Femur (tissue), 1 donor: Measurements from ENCODE around the gene EGFL8.
"Not testable (repeated sequence)": the region's sequence is repeated elsewhere in the genome, so short reads cannot be mapped to it uniquely, and the experiment has no call there.

Experiments used
- DNase-seq: peaks from one replicate; pipeline ENCODE4 v3.0.0-alpha.2; 2017

The EGFL8 gene

DNA sequence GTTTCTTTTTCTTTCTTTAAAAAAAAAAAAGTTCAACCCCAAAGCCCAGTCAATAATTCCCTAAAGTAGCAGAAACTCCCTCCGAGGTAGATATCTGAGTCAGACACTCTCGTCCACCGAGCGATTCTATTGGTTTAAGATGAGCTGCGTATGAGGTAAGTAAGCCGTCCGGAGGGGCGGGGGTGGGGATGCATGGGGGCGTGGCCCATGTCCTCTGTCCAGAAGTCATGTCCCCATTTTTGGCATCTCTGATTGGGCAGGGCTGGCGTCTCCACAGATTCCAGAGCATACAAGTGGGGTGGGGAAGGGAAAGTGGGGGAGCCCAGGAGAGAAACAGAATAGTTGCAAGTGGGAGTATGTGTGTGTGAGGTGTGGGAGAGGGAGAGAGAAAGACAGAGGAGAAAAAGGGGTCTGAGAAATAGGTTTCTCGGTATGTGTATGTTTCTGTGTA lies 21.3 kb downstream of the EGFL8 start:
- peak; percentile 82 for DNase-seq

DNA sequence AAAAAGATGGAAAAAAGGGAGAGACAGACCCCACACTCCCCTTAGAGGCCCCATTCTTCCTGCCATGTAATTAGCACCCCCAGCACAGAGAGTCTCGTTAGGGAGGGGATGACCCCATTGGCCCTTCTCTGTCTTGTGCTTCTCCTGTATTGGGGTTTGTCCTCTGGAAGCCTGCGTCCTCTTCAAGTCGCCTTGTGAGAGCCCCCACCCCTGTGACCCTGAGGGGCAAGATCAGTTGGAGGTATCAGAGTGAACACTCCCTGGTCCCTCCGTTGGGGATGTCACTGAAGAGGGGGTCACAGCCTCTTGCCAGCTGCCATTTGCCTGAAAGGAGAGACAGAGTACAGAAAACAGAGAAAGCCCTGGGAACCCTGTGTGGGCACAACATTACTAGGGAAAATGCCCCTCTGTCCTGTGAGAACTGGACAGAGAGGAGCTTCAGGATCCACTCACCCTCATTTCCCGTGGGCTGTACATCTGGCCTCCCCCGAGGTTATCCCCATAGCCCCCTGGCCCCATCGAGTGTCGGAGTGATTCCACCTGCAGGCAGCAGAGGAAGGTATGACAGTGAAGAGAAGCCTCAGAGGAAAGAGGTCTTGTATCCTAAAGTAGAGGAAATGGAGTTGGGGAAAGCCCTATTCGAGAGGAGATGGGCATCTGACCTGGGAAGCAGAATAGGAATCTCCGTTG lies 21.9 kb downstream of the EGFL8 start:
- not testable (repeated sequence) for DNase-seq

DNA sequence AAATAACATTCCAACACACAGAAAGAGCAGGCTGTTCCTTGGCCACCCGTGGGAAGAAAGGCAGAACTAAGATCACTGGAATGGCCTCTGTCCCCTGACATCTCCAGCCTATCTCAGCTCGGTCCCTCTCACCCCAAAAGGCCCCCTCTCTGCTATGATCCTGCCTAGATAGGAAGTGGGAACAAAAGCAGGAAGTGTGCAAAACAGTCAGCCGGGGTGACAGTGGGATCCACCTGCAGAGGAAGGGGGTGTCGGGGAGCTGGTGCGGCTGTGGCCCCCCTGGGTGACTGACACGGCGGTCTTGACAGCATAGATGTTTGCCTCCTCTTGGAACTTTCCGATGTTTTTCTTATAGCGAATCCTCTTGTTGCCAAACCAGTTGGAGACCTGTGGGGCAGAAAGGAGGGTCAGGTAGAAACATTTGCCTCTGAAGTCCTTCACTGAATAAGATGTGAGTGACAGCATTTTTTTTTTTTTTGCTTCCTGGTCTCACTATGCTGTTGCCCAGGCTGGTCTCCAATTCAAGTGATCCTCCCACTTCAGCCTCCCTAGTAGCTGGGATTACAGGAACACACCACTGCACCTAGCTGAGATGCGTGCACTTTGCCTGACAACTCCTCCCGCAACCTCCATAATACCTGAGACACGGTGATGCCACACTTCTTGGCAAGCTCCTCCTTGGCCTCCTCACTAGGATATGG lies 22.8 kb downstream of the EGFL8 start:
- DNase-seq, result no peak

DNA sequence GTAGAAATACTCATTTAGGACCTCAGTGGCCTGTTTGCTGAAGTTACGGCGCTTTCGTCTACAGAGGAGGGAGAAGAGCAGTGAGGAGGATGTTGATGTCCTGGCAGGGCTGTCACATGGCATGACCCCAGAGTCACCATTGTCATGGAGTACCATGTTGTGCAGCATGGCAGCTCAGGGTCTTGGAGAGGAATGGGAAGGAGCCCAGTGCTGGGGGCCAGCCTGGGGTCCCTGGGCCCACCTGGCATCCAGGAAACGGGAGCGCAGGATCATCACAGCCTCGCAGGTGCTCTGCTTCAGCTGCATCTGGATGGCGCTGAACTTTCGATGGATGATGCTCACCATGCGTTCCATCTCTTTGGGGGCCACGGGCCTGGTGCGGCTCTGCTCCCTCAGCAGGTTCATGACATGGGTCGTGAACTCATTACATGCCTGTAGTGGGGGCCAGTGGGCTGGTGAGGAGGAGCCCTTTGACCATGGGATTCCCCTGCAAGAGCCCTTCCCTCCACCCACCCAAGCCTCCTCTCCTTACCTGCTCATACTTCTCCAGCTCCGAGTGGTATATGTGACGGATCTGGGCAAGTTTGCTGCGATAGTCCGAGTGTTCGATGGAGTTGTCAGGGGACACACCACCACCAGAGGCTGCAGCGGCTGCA lies 23.5 kb downstream of the EGFL8 start:
- DNase-seq, result not testable (repeated sequence)

GRCh38 chr6:32188381-32189068 lies 24.1 kb downstream of the EGFL8 start:
- DNase-seq, result no peak

- DNase-seq, result no peak
Measured at GRCh38 chr6:32189069-32189741, 24.8 kb downstream of the EGFL8 start.

GRCh38 chr6:32189742-32190053 lies 25.3 kb downstream of the EGFL8 start:
- DNase-seq, result no peak

DNA sequence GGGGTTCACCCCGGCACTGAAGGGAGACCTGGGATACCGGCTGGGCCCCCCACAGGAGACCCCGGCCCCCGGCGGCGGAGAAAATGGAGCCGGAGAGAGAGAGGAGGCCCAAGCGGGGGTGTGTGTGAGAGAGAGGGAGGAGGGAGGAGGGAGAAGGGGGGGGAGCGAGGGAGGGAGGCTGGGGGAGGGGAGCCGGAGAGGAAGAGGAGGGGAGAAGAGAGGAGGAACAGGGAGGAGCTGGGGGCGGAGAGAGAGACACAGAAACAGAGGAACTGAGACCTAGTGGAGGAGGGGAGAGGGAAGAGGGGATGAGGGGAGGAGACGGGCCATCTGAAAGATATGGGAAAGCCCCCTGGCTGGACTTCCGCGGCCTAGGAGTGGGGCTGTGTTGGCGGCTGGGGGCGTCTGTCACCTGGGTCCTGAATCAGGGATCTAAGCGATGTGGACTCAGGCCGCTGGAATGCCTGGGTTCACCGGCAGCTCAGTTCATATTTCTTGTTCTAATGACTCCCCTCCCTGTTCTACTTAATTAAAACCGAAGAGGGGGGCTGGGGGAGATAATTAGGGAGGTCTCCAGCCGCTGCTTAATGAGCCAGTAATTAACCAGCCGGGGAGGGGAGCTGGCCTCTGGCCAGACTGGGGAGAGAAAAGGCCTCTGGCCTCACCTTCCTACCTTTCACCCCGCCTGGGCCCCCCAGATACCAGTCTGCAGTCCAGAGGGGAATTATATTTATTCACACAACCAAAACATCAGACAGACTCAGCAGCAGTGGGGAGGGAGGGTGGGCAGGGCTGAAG lies 25.9 kb downstream of the EGFL8 start, which contains the start of gene PBX2:
Gene PBX2, minus strand, starts transcription at position 149 of the 798 bp plus-strand sequence. CDS start 287 bp downstream, outside the sequence.
- peak; percentile 97 for DNase-seq

- DNase-seq, result no peak
Measured at GRCh38 chr6:32190911-32191677, 26.7 kb downstream of the EGFL8 start.

DNA sequence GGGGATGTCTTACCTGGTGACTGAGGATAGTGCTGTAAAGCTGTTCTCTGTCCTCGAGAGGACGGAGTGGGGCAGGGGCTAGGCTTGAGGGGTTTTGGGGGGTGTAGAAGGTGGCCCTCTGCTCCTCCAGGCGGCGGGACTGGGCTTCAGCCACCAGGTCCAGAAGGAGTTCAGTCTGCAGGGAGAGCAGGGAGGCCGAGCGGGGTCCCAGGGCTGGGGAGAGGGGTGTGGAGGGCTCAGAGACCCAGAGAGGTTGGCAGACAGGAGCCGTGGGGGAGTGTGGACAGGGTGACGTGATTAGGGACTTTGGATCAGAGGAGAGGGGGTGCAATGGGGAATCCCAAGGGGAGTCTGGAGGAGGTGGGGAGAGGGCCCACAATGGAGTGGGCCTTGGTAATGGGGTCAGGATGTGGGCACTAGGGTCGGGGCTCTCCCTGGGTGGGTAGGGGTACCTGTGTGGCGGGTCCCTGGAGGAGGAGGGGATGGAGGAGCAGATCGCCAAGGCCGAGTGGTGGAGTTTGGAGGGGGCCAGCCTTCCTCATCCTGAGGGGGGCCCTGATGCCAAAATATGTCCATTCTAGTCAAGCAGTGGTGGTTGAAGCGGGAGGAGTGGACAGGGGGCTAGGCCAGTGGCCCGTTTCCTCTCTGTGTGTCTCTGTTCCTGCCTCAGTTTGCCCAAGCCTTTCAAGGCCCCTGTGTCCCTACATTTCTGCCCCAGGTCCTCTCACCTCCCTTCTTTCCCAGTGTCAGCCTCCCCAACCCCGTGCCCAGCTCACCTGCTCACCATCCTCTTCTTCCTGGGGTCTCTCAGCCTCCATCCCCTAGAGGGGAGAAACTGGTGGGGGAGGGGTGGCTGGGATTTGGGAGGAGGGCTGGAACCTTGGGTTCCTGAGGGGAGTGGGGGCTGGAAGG lies 27.6 kb downstream of the EGFL8 start:
- DNase-seq, result no peak

DNA sequence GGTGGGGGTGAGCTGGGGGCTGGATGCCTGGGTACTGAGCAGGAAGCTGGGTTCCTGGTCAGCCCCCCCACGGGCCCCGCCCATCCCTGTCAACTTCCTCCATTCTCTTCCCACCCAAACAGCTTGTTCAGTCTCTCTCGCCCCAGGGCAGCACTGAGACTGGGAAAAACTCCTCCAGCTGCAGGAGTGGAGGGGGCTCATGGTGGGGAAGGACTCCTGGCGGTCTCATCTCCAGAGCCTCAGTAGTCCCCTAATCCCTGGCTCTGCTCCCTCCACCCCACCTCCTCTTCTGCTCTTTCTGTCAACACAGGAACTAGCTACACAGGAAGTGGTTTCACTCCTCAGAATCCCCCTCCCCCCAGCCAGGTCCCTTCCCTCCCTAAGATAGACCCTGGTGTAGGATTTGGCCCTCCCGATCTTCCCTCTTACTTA lies 28.2 kb downstream of the EGFL8 start, which contains the start of gene GPSM3:
Gene GPSM3, minus strand, starts transcription at position 36 of the 432 bp plus-strand sequence. CDS start 130 bp downstream, outside the sequence.
- DNase-seq, result peak; percentile 62

DNA sequence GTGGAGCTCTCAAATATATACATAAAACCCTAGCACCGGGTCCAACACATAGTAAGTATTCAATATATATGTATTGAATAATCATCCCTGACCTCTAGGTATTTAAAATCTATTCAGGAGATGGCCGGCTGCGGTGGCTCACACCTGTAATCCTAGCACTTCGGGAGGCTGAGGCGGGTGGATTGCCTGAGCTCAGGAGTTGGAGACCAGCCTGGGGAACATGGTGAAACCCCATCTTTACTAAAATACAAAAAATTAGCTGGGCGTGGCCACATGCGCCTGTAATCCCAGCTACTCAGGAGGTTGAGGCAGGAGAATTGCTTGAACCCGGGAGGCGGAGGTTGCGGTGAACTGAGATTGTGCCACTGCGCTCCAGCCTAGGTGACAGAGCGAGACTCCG lies 28.7 kb downstream of the EGFL8 start:
- not testable (repeated sequence) for DNase-seq

DNA sequence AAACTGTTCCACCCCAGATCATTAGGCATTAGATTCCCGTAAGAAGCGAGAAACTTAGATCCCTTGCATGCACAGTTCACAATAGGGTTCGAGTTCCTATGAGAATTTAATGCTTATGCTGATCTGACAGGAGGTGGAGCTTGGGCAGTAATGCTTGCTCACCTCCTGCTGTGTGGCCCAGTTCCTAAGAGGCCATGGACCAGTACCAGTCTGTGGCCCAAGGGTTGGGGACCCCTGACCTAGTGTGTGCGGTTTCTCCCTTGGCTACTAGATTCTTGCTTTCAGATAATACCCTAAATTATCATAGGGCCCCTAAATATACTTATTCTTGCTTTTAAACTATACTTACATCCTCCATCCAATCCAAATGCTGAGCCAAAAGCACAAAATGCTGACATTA lies 30.0 kb downstream of the EGFL8 start:
- no peak for DNase-seq

GRCh38 chr6:32194825-32195651 lies 30.6 kb downstream of the EGFL8 start:
- peak; percentile 57 for DNase-seq

- peak; percentile 100 for DNase-seq
Measured at GRCh38 chr6:32195652-32195901, 31.2 kb downstream of the EGFL8 start.

- DNase-seq, result peak; percentile 95
Measured at GRCh38 chr6:32195902-32196681, 31.7 kb downstream of the EGFL8 start.

DNA sequence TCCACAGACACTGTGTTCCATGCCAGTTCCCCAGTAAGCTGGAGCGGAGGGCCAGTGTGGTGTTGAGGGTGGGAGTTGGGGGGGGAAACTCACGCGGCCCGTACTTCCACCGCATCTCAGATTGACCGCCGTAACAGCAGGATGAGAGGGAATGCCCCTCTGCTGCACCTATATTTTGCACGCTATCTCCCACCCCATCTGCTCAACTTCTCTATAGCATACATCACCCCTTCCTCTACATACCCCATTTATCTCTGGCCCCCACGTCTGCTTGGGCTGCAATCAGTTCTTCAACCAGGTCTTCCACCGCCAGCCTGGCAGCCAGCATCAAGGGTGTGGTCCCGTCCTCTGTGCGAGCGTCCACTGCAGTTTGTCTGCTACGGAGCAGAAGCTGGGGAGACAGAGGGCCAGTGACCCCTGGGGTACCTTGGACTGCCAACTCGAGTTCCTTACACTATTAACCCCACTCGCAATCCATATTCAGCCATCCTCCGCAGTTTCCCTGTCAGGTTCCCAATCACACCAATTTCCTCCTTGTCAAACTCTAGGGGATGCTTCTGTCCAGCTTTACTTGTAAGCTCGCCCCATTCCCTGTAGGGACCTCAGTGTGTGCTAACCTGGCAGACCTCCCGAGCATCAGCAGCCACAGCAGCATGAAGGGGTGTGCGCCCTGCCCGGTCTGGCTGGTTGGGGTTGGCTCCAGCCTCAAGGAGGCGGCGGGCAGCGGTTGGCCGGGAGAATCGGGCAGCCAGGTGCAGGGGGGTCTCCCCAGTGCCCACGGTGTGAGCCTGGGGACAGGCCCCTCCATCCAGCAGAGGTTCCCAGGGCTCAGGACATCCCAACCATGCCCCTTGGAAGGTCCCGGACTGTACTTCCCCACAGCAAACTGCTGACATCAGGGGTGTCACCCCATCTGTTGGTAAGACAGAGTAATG lies 32.6 kb downstream of the EGFL8 start:
- DNase-seq, result peak; percentile 72
